NB4 (cell line): ENCODE measurements around the gene OVOL3.

Source experiments
- POLR2A ChIP-seq: IDR thresholded peaks from 2 replicates; pipeline ENCODE4 v1.6.1; 2011; ENCODE audit warnings: mild to moderate bottlenecking; ENCODE audit not compliant: insufficient read length; ENCODE audit errors: extremely low read depth
- TF ChIP-seq, protein P1 (sequence below): IDR thresholded peaks from one replicate; pipeline ENCODE4 v1.5.1; 2012; ENCODE audit warnings: low read depth, low read length
- TF ChIP-seq, protein P2 (sequence below): IDR thresholded peaks from 2 replicates; pipeline ENCODE4 v1.6.1; 2011; ENCODE audit warnings: low read depth, low read length

GRCh38 chr19:36073121-36073876 lies 37.6 kb upstream of the OVOL3 start:
- TF ChIP-seq, protein P1, sequence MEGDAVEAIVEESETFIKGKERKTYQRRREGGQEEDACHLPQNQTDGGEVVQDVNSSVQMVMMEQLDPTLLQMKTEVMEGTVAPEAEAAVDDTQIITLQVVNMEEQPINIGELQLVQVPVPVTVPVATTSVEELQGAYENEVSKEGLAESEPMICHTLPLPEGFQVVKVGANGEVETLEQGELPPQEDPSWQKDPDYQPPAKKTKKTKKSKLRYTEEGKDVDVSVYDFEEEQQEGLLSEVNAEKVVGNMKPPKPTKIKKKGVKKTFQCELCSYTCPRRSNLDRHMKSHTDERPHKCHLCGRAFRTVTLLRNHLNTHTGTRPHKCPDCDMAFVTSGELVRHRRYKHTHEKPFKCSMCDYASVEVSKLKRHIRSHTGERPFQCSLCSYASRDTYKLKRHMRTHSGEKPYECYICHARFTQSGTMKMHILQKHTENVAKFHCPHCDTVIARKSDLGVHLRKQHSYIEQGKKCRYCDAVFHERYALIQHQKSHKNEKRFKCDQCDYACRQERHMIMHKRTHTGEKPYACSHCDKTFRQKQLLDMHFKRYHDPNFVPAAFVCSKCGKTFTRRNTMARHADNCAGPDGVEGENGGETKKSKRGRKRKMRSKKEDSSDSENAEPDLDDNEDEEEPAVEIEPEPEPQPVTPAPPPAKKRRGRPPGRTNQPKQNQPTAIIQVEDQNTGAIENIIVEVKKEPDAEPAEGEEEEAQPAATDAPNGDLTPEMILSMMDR, result no peak
- TF ChIP-seq, protein P2, sequence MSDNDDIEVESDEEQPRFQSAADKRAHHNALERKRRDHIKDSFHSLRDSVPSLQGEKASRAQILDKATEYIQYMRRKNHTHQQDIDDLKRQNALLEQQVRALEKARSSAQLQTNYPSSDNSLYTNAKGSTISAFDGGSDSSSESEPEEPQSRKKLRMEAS, result no peak
- no peak for TF ChIP-seq POLR2A
